Natural killer cell (primary cell): Measurements from ENCODE around the gene THBS1. TPM values are rescaled to one million over a fixed set of nuclear protein-coding genes. Genes with fewer than 3 reads are reported as not detected.
A peak's percentile ranks its signal among the peaks of the same experiment; 100 is the strongest.

Source experiments
- ATAC-seq, 3 donors: fragments of 150-1000 bp in 2 of 3; fragments of 200-7000 bp in 1 of 3; cut with Tn5 transposase; 1 replicate in 1 of 3; 2 replicates in 2 of 3; pipeline ENCODE4 v1.10.0; 2021; ENCODE audit warnings: mild to moderate bottlenecking in 2 of 3, moderate library complexity in 2 of 3
- DNase-seq, 2 donors: peaks; one replicate each; pipeline versions ENCODE4 v3.0.0 to v3.0.0-alpha.2; 2013 to 2021; ENCODE audit warnings: mixed read lengths in 1 of 2
- H3K27ac ChIP-seq: one replicate; pipeline ENCODE4 v1.5.1; 2013; ENCODE audit warnings: mild to moderate bottlenecking, low read length
- H3K27me3 ChIP-seq: one replicate; pipeline ENCODE4 v1.6.1; 2013; ENCODE audit warnings: low read length; ENCODE audit not compliant: control insufficient read depth, insufficient read depth
- H3K36me3 ChIP-seq: one replicate; pipeline ENCODE4 v1.6.1; 2013; ENCODE audit warnings: low read length; ENCODE audit not compliant: control insufficient read depth, insufficient read depth
- H3K4me1 ChIP-seq: one replicate; pipeline ENCODE4 v1.6.1; 2013; ENCODE audit warnings: low read length; ENCODE audit not compliant: control insufficient read depth, insufficient read depth
- H3K4me3 ChIP-seq: one replicate; pipeline ENCODE4 v1.5.1; 2013; ENCODE audit warnings: low read length
- H3K9me3 ChIP-seq: one replicate; pipeline ENCODE4 v1.6.1; 2013; ENCODE audit warnings: low read length; ENCODE audit not compliant: control insufficient read depth, insufficient read depth
- H3K27ac Mint-ChIP-seq, 2 donors: one replicate each; pipeline ENCODE4 v1.8.0; 2022; ENCODE audit warnings: mild to moderate bottlenecking in 2 of 2, mixed read lengths in 2 of 2, moderate library complexity in 1 of 2
- H3K27me3 Mint-ChIP-seq, 2 donors: one replicate each; pipeline ENCODE4 v1.8.0; 2022; ENCODE audit warnings: low read depth in 2 of 2, mixed read lengths in 2 of 2
- H3K36me3 Mint-ChIP-seq: one replicate; pipeline ENCODE4 v1.8.0; 2022; ENCODE audit warnings: mixed read lengths
- H3K4me1 Mint-ChIP-seq, 2 donors: one replicate each; pipeline ENCODE4 v1.8.0; 2022; ENCODE audit warnings: mixed read lengths in 2 of 2
- H3K4me3 Mint-ChIP-seq: one replicate; pipeline ENCODE4 v1.8.0; 2022; ENCODE audit warnings: mild to moderate bottlenecking, moderate library complexity, mixed read lengths
- H3K9me3 Mint-ChIP-seq, 2 donors: one replicate each; pipeline ENCODE4 v1.8.0; 2022; ENCODE audit warnings: mixed read lengths in 2 of 2
- CTCF ChIP-seq: fragments of 200-600 bp; IDR thresholded peaks from one replicate; pipeline ENCODE4 v1.8.0; 2022; ENCODE audit warnings: antibody characterized with exemption
- WGBS: methylation state at CpG from one replicate; pipeline ENCODE4 v1.1.7; 2013; ENCODE audit warnings: missing lambda C conversion rate; ENCODE audit not compliant: insufficient coverage; 5-methylcytosine and 5-hydroxymethylcytosine counted together
- intact Hi-C: fragments of 100-400 bp; cut with micrococcal nuclease; formaldehyde crosslinking; loops from one replicate; pipeline ENCODE4 v1.14.2; 2022
- total RNA-seq, 4 donors: library from RNA; stranded (reverse); fragments of 120-200 nt in 1 of 4; gene quantifications; one replicate each; pipeline versions ENCODE4 v1.2.3 to v1.2.4, GENCODE V29; 2013 to 2022

THBS1 gene
- total RNA-seq: 10 to 100 TPM; 27.1 to 43.3 (median 38.3) TPM
- 32.8 TPM for total RNA-seq (2013)

- Histone ChIP-seq H3K4me3 (peak within 1 kb of the TSS; percentile 47), H3K9me3 (no peaks in the 10 kb centered on the region), H3K4me1 (peaks cover 35% of the 10 kb centered on the region), H3K27me3 (peaks cover 5% of the 10 kb centered on the region), H3K27ac (no peak within 1 kb of the TSS), H3K36me3 (no peaks in the 10 kb centered on the region)
- Mint-ChIP-seq H3K4me3 (peak within 1 kb of the TSS; percentile 78), H3K36me3 (peaks cover 8% of the 10 kb centered on the region), H3K27ac (peak within 1 kb of the TSS; percentile 37 to 76), H3K4me1 (peaks cover 35 to 53% of the 10 kb centered on the region in 2 donors), H3K9me3 (no peaks in the 10 kb centered on the region), H3K27me3 (peaks cover 7 to 17% of the 10 kb centered on the region in 2 donors)
- intact Hi-C loops: loop anchor here (1.0 to 10.0 kb wide), 5 partner anchors 177 to 1106 kb away; no protein-coding TSS in a partner anchor
- TF ChIP-seq CTCF: peak; percentile 44
- DNase-seq (peak; percentile 39), ATAC-seq (peak; percentile 42 to 50 (median 46))
- WGBS: under 1% methylated on average over 74 of the region's 74 CpGs
Measured at GRCh38 chr15:39580485-39581241, at the start of gene THBS1. TSS of gene THBS1 (plus strand) at chr15:39581079. CDS start at chr15:39581858, 779 bp downstream.

- intact Hi-C loops: no loop called here
- 87% methylated on average over 4 of the region's 5 CpGs for WGBS
- DNase-seq (no peak), ATAC-seq (no peak)
- no peak overlapping the region for H3K4me3 ChIP-seq
- H3K36me3 ChIP-seq: no peaks in the 10 kb centered on the region
- Mint-ChIP-seq H3K9me3 (no peaks in the 10 kb centered on the region), H3K36me3 (no peaks in the 10 kb centered on the region), H3K27me3 (peaks cover 4 to 18% of the 10 kb centered on the region in 2 donors), H3K4me3 (no peak overlapping the region), H3K27ac (no peak overlapping the region), H3K4me1 (peaks cover 6 to 10% of the 10 kb centered on the region in 2 donors)
- no peaks in the 10 kb centered on the region for H3K27me3 ChIP-seq
- TF ChIP-seq CTCF: no peak
- no peak overlapping the region for H3K27ac ChIP-seq
- no peaks in the 10 kb centered on the region for H3K9me3 ChIP-seq
- H3K4me1 ChIP-seq: peaks cover 7% of the 10 kb centered on the region
Measured at GRCh38 chr15:39534996-39535395, 45.9 kb upstream of the THBS1 start.

GRCh38 chr15:39535466-39535865 is 45.4 kb upstream of the THBS1 start:
- Histone ChIP-seq H3K9me3 (no peaks in the 10 kb centered on the region), H3K36me3 (no peaks in the 10 kb centered on the region), H3K4me1 (peaks cover 7% of the 10 kb centered on the region), H3K27me3 (no peaks in the 10 kb centered on the region), H3K27ac (no peak overlapping the region), H3K4me3 (no peak overlapping the region)
- Mint-ChIP-seq H3K4me1 (peaks cover 6 to 10% of the 10 kb centered on the region in 2 donors), H3K4me3 (no peak overlapping the region), H3K9me3 (no peaks in the 10 kb centered on the region), H3K36me3 (no peaks in the 10 kb centered on the region), H3K27ac (no peak overlapping the region), H3K27me3 (peaks cover 4 to 16% of the 10 kb centered on the region in 2 donors)
- no peak for TF ChIP-seq CTCF
- ATAC-seq (no peak), DNase-seq (no peak)
- intact Hi-C loops: no loop called here
- WGBS: 90% methylated on average over 10 of the region's 10 CpGs
